ENCODE results near the gene CA11. TPM values are rescaled to one million over a fixed set of nuclear protein-coding genes. Genes with fewer than 3 reads are reported as not detected.

Gene CA11
- total and polyA plus RNA-seq, 2 experiments from 2014 or later, result 8.8 to 29.7 TPM

DNA sequence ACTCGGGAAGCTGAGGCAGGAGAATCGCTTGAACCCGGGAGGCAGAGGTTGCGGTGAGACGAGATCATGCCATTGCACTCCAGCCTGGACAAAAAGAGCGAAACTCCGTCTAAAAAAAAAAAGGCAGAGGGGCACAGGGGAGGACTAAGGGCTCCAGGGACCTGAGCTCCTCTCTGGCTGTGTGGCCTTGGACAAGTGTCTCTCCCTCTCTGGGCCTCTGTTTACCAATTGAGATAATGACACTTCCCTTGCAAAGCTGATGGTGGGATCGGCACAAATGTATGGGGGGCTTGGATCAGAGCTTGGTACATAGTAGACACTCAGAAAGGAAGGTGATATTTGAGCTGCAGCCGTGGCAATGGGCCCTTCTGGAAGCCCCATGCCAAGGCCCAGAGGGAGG lies 50.8 kb downstream of the CA11 start:
- no peaks in the 10 kb centered on the region for H3K4me1 Mint-ChIP-seq
- H3K4me3 ChIP-seq, result no peak overlapping the region
- no peak for DNase-seq (ENCODE audit: low spot score)

More for the DNA sequence above, 50.8 kb downstream of the CA11 start:
- no peaks in the 10 kb centered on the region; the same call in 2 of the 3 replicates for H3K36me3 Mint-ChIP-seq (ENCODE audit: low read depth)
- peaks cover 17% of the 10 kb centered on the region for H3K27me3 Mint-ChIP-seq (ENCODE audit: insufficient read depth, low read depth, poor library complexity)
- Histone ChIP-seq H3K4me1 (ENCODE audit: insufficient read depth) (no peaks in the 10 kb centered on the region), H3K4me2 (no peak overlapping the region), H3F3A (replicated peaks; ENCODE audit: low read depth) (no peaks in the 10 kb centered on the region), H3K27ac (ENCODE audit: low read depth) (no peak overlapping the region), H3K79me2 (replicated peaks; ENCODE audit: insufficient read depth) (no peaks in the 10 kb centered on the region), H4K20me1 (replicated peaks; ENCODE audit: insufficient read depth) (no peaks in the 10 kb centered on the region), H3K36me3 (ENCODE audit: insufficient read depth) (no peaks in the 10 kb centered on the region), H3K27me3 (ENCODE audit: insufficient read depth) (no peaks in the 10 kb centered on the region), H2AFZ (no peak overlapping the region), H3K9me2 (ENCODE audit: insufficient read depth) (no peaks in the 10 kb centered on the region)
- TF ChIP-seq, protein P1, sequence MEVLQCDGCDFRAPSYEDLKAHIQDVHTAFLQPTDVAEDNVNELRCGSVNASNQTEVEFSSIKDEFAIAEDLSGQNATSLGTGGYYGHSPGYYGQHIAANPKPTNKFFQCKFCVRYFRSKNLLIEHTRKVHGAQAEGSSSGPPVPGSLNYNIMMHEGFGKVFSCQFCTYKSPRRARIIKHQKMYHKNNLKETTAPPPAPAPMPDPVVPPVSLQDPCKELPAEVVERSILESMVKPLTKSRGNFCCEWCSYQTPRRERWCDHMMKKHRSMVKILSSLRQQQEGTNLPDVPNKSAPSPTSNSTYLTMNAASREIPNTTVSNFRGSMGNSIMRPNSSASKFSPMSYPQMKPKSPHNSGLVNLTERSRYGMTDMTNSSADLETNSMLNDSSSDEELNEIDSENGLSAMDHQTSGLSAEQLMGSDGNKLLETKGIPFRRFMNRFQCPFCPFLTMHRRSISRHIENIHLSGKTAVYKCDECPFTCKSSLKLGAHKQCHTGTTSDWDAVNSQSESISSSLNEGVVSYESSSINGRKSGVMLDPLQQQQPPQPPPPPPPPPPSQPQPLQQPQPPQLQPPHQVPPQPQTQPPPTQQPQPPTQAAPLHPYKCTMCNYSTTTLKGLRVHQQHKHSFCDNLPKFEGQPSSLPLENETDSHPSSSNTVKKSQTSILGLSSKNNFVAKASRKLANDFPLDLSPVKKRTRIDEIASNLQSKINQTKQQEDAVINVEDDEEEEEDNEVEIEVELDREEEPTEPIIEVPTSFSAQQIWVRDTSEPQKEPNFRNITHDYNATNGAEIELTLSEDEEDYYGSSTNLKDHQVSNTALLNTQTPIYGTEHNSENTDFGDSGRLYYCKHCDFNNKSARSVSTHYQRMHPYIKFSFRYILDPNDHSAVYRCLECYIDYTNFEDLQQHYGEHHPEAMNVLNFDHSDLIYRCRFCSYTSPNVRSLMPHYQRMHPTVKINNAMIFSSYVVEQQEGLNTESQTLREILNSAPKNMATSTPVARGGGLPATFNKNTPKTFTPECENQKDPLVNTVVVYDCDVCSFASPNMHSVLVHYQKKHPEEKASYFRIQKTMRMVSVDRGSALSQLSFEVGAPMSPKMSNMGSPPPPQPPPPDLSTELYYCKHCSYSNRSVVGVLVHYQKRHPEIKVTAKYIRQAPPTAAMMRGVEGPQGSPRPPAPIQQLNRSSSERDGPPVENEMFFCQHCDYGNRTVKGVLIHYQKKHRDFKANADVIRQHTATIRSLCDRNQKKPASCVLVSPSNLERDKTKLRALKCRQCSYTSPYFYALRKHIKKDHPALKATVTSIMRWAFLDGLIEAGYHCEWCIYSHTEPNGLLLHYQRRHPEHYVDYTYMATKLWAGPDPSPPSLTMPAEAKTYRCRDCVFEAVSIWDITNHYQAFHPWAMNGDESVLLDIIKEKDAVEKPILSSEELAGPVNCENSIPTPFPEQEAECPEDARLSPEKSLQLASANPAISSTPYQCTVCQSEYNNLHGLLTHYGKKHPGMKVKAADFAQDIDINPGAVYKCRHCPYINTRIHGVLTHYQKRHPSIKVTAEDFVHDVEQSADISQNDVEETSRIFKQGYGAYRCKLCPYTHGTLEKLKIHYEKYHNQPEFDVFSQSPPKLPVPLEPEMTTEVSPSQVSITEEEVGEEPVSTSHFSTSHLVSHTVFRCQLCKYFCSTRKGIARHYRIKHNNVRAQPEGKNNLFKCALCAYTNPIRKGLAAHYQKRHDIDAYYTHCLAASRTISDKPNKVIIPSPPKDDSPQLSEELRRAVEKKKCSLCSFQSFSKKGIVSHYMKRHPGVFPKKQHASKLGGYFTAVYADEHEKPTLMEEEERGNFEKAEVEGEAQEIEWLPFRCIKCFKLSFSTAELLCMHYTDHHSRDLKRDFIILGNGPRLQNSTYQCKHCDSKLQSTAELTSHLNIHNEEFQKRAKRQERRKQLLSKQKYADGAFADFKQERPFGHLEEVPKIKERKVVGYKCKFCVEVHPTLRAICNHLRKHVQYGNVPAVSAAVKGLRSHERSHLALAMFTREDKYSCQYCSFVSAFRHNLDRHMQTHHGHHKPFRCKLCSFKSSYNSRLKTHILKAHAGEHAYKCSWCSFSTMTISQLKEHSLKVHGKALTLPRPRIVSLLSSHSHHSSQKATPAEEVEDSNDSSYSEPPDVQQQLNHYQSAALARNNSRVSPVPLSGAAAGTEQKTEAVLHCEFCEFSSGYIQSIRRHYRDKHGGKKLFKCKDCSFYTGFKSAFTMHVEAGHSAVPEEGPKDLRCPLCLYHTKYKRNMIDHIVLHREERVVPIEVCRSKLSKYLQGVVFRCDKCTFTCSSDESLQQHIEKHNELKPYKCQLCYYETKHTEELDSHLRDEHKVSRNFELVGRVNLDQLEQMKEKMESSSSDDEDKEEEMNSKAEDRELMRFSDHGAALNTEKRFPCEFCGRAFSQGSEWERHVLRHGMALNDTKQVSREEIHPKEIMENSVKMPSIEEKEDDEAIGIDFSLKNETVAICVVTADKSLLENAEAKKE (CRISPR knock-in tag; IDR thresholded peaks at IDR 0.05), result no peak
- TF ChIP-seq, protein P2, sequence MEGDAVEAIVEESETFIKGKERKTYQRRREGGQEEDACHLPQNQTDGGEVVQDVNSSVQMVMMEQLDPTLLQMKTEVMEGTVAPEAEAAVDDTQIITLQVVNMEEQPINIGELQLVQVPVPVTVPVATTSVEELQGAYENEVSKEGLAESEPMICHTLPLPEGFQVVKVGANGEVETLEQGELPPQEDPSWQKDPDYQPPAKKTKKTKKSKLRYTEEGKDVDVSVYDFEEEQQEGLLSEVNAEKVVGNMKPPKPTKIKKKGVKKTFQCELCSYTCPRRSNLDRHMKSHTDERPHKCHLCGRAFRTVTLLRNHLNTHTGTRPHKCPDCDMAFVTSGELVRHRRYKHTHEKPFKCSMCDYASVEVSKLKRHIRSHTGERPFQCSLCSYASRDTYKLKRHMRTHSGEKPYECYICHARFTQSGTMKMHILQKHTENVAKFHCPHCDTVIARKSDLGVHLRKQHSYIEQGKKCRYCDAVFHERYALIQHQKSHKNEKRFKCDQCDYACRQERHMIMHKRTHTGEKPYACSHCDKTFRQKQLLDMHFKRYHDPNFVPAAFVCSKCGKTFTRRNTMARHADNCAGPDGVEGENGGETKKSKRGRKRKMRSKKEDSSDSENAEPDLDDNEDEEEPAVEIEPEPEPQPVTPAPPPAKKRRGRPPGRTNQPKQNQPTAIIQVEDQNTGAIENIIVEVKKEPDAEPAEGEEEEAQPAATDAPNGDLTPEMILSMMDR (conservative IDR thresholded peaks at IDR 0.05; ENCODE audit: low read depth in 2 of 2), result no peak
- TF ChIP-seq, protein P3, sequence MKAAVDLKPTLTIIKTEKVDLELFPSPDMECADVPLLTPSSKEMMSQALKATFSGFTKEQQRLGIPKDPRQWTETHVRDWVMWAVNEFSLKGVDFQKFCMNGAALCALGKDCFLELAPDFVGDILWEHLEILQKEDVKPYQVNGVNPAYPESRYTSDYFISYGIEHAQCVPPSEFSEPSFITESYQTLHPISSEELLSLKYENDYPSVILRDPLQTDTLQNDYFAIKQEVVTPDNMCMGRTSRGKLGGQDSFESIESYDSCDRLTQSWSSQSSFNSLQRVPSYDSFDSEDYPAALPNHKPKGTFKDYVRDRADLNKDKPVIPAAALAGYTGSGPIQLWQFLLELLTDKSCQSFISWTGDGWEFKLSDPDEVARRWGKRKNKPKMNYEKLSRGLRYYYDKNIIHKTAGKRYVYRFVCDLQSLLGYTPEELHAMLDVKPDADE (IDR thresholded peaks at IDR 0.05), result no peak
- TF ChIP-seq ZNF114 (CRISPR knock-in tag; IDR thresholded peaks at IDR 0.05), result no peak
- no peak for TF ChIP-seq JUNB (IDR thresholded peaks at IDR 0.05; ENCODE audit: unreplicated experiment)
- no peak for TF ChIP-seq ZNF331 (CRISPR knock-in tag; IDR thresholded peaks at IDR 0.05; ENCODE audit: low read depth)
- ATAC-seq, result no peak
- H3K27ac Mint-ChIP-seq, result no peak overlapping the region
- H3K4me3 Mint-ChIP-seq, result no peak overlapping the region
- H3K9me3 Mint-ChIP-seq, result no peaks in the 10 kb centered on the region

Measured in GM23338 (cell line).